ENCODE measurements around the gene WDR33.

WDR33 gene

GRCh38 chr2:127857265-127857808 lies 46.4 kb upstream of the WDR33 start:
- TF ChIP-seq ZFP30 (CRISPR knock-in tag; IDR thresholded peaks at IDR 0.05) = no peak
- no peak for TF ChIP-seq CREB5 (CRISPR knock-in tag; IDR thresholded peaks at IDR 0.05; ENCODE audit: low read depth)
- TF ChIP-seq TOX (CRISPR knock-in tag; IDR thresholded peaks at IDR 0.05; ENCODE audit: borderline replicate concordance) = no peak
- no peak for TF ChIP-seq ARNTL (CRISPR knock-in tag; IDR thresholded peaks at IDR 0.05; ENCODE audit: borderline replicate concordance, low read depth)
- no peak for TF ChIP-seq PPARA (CRISPR knock-in tag; IDR thresholded peaks at IDR 0.05; ENCODE audit: borderline replicate concordance)
- no peak for TF ChIP-seq ZNF8 (CRISPR knock-in tag; IDR thresholded peaks at IDR 0.05)
- TF ChIP-seq ZC3H10 (CRISPR knock-in tag; IDR thresholded peaks at IDR 0.05) = no peak
- TF ChIP-seq POU6F1 (CRISPR knock-in tag; IDR thresholded peaks at IDR 0.05; ENCODE audit: borderline replicate concordance, low read depth) = no peak
- no peak for TF ChIP-seq ZFP3 (CRISPR knock-in tag; IDR thresholded peaks at IDR 0.05)
- TF ChIP-seq ZNF565 (CRISPR knock-in tag; conservative IDR thresholded peaks at IDR 0.05; ENCODE audit: low read depth) = no peak
- TF ChIP-seq ZNF70 (CRISPR knock-in tag; IDR thresholded peaks at IDR 0.05) = no peak
- TF ChIP-seq ESRRG (CRISPR knock-in tag; IDR thresholded peaks at IDR 0.05) = no peak
- no peak for TF ChIP-seq OSR1 (CRISPR knock-in tag; IDR thresholded peaks at IDR 0.05)
- TF ChIP-seq PATZ1 (CRISPR knock-in tag; IDR thresholded peaks at IDR 0.05; ENCODE audit: borderline replicate concordance) = no peak
- TF ChIP-seq CSDC2 (CRISPR knock-in tag; IDR thresholded peaks at IDR 0.05) = no peak
- no peak for TF ChIP-seq BACH2 (CRISPR knock-in tag; IDR thresholded peaks at IDR 0.05; ENCODE audit: borderline replicate concordance)
- no peak for TF ChIP-seq CSRNP3 (CRISPR knock-in tag; IDR thresholded peaks at IDR 0.05)
- TF ChIP-seq TSHZ2 (CRISPR knock-in tag; IDR thresholded peaks at IDR 0.05) = no peak
- no peak for TF ChIP-seq GLIS3 (CRISPR knock-in tag; IDR thresholded peaks at IDR 0.05)
- TF ChIP-seq RARB (CRISPR knock-in tag; IDR thresholded peaks at IDR 0.05) = no peak
- peak; percentile 6 for ATAC-seq

- ATAC-seq = no peak
- TF ChIP-seq ZC3H10 (CRISPR knock-in tag; IDR thresholded peaks at IDR 0.05) = no peak
- no peak for TF ChIP-seq ZFP30 (CRISPR knock-in tag; IDR thresholded peaks at IDR 0.05)
- TF ChIP-seq RARB (CRISPR knock-in tag; IDR thresholded peaks at IDR 0.05) = no peak
- TF ChIP-seq ESRRG (CRISPR knock-in tag; IDR thresholded peaks at IDR 0.05) = no peak
- no peak for TF ChIP-seq TOX (CRISPR knock-in tag; IDR thresholded peaks at IDR 0.05; ENCODE audit: borderline replicate concordance)
- no peak for TF ChIP-seq ISL1 (CRISPR knock-in tag; IDR thresholded peaks at IDR 0.05)
- no peak for TF ChIP-seq GLIS3 (CRISPR knock-in tag; IDR thresholded peaks at IDR 0.05)
- no peak for TF ChIP-seq BACH2 (CRISPR knock-in tag; IDR thresholded peaks at IDR 0.05; ENCODE audit: borderline replicate concordance)
- TF ChIP-seq TCF4 (CRISPR knock-in tag; IDR thresholded peaks at IDR 0.05; ENCODE audit: borderline replicate concordance) = no peak
- TF ChIP-seq SNAI2 (CRISPR knock-in tag; IDR thresholded peaks at IDR 0.05) = no peak
- no peak for TF ChIP-seq CSDC2 (CRISPR knock-in tag; IDR thresholded peaks at IDR 0.05)
- TF ChIP-seq POU6F1 (CRISPR knock-in tag; IDR thresholded peaks at IDR 0.05; ENCODE audit: borderline replicate concordance, low read depth) = no peak
- TF ChIP-seq PPARA (CRISPR knock-in tag; IDR thresholded peaks at IDR 0.05; ENCODE audit: borderline replicate concordance) = no peak
- no peak for TF ChIP-seq CSRNP3 (CRISPR knock-in tag; IDR thresholded peaks at IDR 0.05)
- no peak for TF ChIP-seq ZNF565 (CRISPR knock-in tag; conservative IDR thresholded peaks at IDR 0.05; ENCODE audit: low read depth)
- TF ChIP-seq CREB5 (CRISPR knock-in tag; IDR thresholded peaks at IDR 0.05; ENCODE audit: low read depth) = no peak
- TF ChIP-seq OSR1 (CRISPR knock-in tag; IDR thresholded peaks at IDR 0.05) = no peak
These were observed 42.7 kb upstream of the WDR33 start for GRCh38 chr2:127853671-127854070.

All from SK-N-SH treated with all-trans-retinoic acid at 6 μM for 48 hours (cell line).